Natural killer cell (primary cell): ENCODE results near the gene SLC38A7. TPM values are rescaled to one million over a fixed set of nuclear protein-coding genes. Genes with fewer than 3 reads are reported as not detected.

Source experiments
- ATAC-seq, 3 donors: fragments of 150-1000 bp in 2 of 3; fragments of 200-7000 bp in 1 of 3; cut with Tn5 transposase; 1 replicate in 1 of 3; 2 replicates in 2 of 3; pipeline ENCODE4 v1.10.0; 2021; ENCODE audit warnings: mild to moderate bottlenecking in 2 of 3, moderate library complexity in 2 of 3
- DNase-seq, 2 donors: peaks; one replicate each; pipeline versions ENCODE4 v3.0.0 to v3.0.0-alpha.2; 2013 to 2021; ENCODE audit warnings: mixed read lengths in 1 of 2
- H3K27ac ChIP-seq: one replicate; pipeline ENCODE4 v1.5.1; 2013; ENCODE audit warnings: mild to moderate bottlenecking, low read length
- H3K27me3 ChIP-seq: one replicate; pipeline ENCODE4 v1.6.1; 2013; ENCODE audit warnings: low read length; ENCODE audit not compliant: control insufficient read depth, insufficient read depth
- H3K36me3 ChIP-seq: one replicate; pipeline ENCODE4 v1.6.1; 2013; ENCODE audit warnings: low read length; ENCODE audit not compliant: control insufficient read depth, insufficient read depth
- H3K4me1 ChIP-seq: one replicate; pipeline ENCODE4 v1.6.1; 2013; ENCODE audit warnings: low read length; ENCODE audit not compliant: control insufficient read depth, insufficient read depth
- H3K4me3 ChIP-seq: one replicate; pipeline ENCODE4 v1.5.1; 2013; ENCODE audit warnings: low read length
- H3K9me3 ChIP-seq: one replicate; pipeline ENCODE4 v1.6.1; 2013; ENCODE audit warnings: low read length; ENCODE audit not compliant: control insufficient read depth, insufficient read depth
- H3K27ac Mint-ChIP-seq, 2 donors: one replicate each; pipeline ENCODE4 v1.8.0; 2022; ENCODE audit warnings: mild to moderate bottlenecking in 2 of 2, mixed read lengths in 2 of 2, moderate library complexity in 1 of 2
- H3K27me3 Mint-ChIP-seq, 2 donors: one replicate each; pipeline ENCODE4 v1.8.0; 2022; ENCODE audit warnings: low read depth in 2 of 2, mixed read lengths in 2 of 2
- H3K36me3 Mint-ChIP-seq: one replicate; pipeline ENCODE4 v1.8.0; 2022; ENCODE audit warnings: mixed read lengths
- H3K4me1 Mint-ChIP-seq, 2 donors: one replicate each; pipeline ENCODE4 v1.8.0; 2022; ENCODE audit warnings: mixed read lengths in 2 of 2
- H3K4me3 Mint-ChIP-seq: one replicate; pipeline ENCODE4 v1.8.0; 2022; ENCODE audit warnings: mild to moderate bottlenecking, moderate library complexity, mixed read lengths
- H3K9me3 Mint-ChIP-seq, 2 donors: one replicate each; pipeline ENCODE4 v1.8.0; 2022; ENCODE audit warnings: mixed read lengths in 2 of 2
- WGBS: methylation state at CpG from one replicate; pipeline ENCODE4 v1.1.7; 2013; ENCODE audit warnings: missing lambda C conversion rate; ENCODE audit not compliant: insufficient coverage; 5-methylcytosine and 5-hydroxymethylcytosine counted together
- intact Hi-C: fragments of 100-400 bp; cut with micrococcal nuclease; formaldehyde crosslinking; loops from one replicate; pipeline ENCODE4 v1.14.2; 2022
- total RNA-seq, 4 donors: library from RNA; stranded (reverse); fragments of 120-200 nt in 1 of 4; gene quantifications; one replicate each; pipeline versions ENCODE4 v1.2.3 to v1.2.4, GENCODE V29; 2013 to 2022
- TF ChIP-seq, protein P1 (sequence below): fragments of 200-600 bp; IDR thresholded peaks from one replicate; pipeline ENCODE4 v1.8.0; 2022; ENCODE audit warnings: antibody characterized with exemption

Gene SLC38A7, protein sequence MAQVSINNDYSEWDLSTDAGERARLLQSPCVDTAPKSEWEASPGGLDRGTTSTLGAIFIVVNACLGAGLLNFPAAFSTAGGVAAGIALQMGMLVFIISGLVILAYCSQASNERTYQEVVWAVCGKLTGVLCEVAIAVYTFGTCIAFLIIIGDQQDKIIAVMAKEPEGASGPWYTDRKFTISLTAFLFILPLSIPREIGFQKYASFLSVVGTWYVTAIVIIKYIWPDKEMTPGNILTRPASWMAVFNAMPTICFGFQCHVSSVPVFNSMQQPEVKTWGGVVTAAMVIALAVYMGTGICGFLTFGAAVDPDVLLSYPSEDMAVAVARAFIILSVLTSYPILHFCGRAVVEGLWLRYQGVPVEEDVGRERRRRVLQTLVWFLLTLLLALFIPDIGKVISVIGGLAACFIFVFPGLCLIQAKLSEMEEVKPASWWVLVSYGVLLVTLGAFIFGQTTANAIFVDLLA
- total RNA-seq, result 10 to 100 TPM in 2 of 3 donors, 1 to 10 TPM in 1; 9.2 to 16.9 (median 14.1) TPM
- total RNA-seq (2013), result 5.5 TPM

DNA sequence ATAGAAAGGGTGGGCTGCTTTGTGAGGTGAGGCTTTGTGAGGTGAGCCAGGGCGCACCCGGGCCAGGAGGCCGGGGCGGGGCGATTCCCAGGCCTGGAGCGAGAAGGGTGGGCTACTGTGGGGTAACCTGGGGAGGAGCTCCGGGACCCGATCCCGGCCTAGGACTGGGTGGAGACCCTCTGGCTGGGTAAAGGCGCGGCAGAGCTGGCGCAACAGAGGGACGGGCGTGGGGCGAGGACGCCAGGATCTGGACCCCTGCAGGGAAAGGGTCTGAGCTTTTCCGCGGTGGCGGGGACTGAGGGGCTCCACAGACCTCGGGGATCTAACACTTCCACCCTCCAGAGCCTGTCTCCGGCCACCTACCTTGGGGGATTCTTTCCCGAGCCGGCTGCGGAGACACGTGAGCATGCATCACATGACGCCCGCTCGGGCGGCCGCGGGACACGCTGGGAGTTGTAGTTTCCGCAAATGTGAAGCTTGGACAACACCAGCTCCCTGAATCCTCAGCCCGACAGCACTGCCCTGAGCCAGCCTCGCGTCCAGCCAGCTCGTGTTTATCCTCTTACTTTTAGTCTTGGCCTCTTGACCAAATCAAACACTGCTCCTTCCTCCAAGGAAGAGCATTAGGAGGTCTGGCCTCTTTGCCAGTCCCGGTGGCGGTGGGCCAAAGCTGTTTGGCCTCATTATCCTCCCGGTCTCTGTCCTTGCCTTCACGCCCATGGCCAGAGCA lies at the start of gene SLC38A7:
Gene SLC38A7 (minus strand): TSS at position 417 of the 730 bp plus-strand sequence. CDS start 4,644 bp downstream, outside the sequence.
- TF ChIP-seq, protein P1, sequence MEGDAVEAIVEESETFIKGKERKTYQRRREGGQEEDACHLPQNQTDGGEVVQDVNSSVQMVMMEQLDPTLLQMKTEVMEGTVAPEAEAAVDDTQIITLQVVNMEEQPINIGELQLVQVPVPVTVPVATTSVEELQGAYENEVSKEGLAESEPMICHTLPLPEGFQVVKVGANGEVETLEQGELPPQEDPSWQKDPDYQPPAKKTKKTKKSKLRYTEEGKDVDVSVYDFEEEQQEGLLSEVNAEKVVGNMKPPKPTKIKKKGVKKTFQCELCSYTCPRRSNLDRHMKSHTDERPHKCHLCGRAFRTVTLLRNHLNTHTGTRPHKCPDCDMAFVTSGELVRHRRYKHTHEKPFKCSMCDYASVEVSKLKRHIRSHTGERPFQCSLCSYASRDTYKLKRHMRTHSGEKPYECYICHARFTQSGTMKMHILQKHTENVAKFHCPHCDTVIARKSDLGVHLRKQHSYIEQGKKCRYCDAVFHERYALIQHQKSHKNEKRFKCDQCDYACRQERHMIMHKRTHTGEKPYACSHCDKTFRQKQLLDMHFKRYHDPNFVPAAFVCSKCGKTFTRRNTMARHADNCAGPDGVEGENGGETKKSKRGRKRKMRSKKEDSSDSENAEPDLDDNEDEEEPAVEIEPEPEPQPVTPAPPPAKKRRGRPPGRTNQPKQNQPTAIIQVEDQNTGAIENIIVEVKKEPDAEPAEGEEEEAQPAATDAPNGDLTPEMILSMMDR, result no peak
- ATAC-seq, result peak; percentile 81 to 97 (median 97)
- H3K36me3 ChIP-seq, result peaks cover 2% of the 10 kb centered on the region
- peak; percentile 61 to 81 for DNase-seq
- H3K27me3 ChIP-seq, result no peaks in the 10 kb centered on the region
- H3K4me1 ChIP-seq, result peaks cover 19% of the 10 kb centered on the region
- H3K4me3 ChIP-seq, result peak within 1 kb of the TSS; percentile 94
- Mint-ChIP-seq H3K27me3 (peaks cover 0 to 3% of the 10 kb centered on the region in 2 donors), H3K36me3 (no peaks in the 10 kb centered on the region), H3K9me3 (no peaks in the 10 kb centered on the region), H3K4me1 (peaks cover 17 to 25% of the 10 kb centered on the region in 2 donors), H3K27ac (peak within 1 kb of the TSS; percentile 34 to 88), H3K4me3 (peak within 1 kb of the TSS; percentile 91)
- intact Hi-C loops, result no loop called here
- H3K27ac ChIP-seq, result peak within 1 kb of the TSS; percentile 14
- WGBS, result 10% methylated on average over 41 of the region's 41 CpGs
- no peaks in the 10 kb centered on the region for H3K9me3 ChIP-seq

DNA sequence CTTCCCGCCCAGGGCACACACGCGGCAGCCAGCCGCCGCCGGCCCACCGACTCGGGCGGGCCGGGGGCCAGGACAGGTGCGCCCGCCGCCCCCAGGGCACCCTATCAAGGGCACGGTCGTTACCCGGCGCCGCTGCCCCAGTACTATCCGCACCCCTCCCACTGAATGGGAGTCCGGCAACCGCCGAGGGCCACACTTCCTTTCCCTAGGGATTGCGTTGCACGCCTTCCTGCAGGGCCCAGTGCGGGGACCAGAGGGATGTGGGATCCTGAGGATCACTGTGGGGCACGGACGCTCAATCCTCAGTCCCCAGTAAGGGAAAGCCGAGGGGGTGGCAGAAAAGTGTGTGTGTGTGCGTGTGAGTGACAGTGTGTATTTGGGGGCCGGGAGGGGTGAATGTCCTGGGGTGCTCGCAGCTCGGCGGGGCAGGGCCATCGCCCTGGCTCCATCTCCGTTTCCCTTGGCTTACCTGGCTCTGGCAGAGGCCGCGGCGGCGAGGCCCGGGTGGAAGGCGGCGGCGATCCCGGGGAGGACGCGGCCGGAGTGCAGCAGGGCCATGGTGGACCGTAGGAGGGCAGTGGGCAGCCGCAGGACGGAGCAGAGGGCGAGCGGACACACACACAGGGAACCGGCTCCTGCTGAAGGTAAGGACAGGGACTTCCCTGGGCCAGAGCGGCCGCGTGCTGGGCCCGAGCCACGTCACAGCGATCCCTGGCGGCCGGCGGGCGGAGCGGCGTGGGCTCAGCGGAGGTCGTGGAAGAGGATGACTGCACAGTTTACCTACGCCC lies 49.3 kb upstream of the SLC38A7 start, which contains the start of gene GOT2:
Gene GOT2 (minus strand): TSS at position 646 of the 788 bp plus-strand sequence. CDS start 88 bp downstream, at position 558.
- TF ChIP-seq, protein P1, result peak; percentile 92
- H3K4me1 Mint-ChIP-seq, result peaks cover 26 to 42% of the 10 kb centered on the region in 2 donors

DNA sequence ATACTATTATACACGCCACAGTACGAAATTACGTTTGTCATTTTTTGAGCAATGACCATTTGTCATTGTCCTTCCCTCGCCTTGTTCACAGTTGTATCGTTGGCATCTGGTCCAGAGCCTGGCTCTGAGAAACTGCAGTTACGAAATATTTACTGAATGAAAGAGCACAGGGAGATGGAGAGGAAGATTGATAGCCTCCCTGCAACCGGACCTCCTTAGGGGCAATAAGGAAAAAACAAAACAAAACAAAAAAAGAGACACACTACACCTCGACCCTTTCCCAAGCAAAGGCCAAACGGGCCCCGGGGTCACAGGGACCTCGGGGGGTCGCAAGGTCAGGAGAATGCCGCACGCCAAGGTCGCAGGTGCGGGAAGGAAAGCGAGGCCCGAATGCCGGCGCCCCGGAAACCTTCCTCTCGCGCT lies 48.7 kb upstream of the SLC38A7 start:
- intact Hi-C loops, result no loop called here
- H3K4me3 ChIP-seq, result peak overlapping the region; percentile 91
- no peaks in the 10 kb centered on the region for H3K36me3 ChIP-seq

More for the DNA sequence above, 49.3 kb upstream of the SLC38A7 start, which contains the start of gene GOT2:
- intact Hi-C loops, result no loop called here
- Histone ChIP-seq H3K9me3 (no peaks in the 10 kb centered on the region), H3K27ac (no peak within 1 kb of the TSS), H3K27me3 (no peaks in the 10 kb centered on the region), H3K4me1 (peaks cover 15% of the 10 kb centered on the region), H3K4me3 (peak within 1 kb of the TSS; percentile 91), H3K36me3 (no peaks in the 10 kb centered on the region)
- DNase-seq (peak; percentile 75 to 87), ATAC-seq (peak; percentile 98 to 99 (median 98))
- Mint-ChIP-seq H3K27ac (peak within 1 kb of the TSS; percentile 80 to 97), H3K36me3 (no peaks in the 10 kb centered on the region), H3K27me3 (peaks cover 0 to 3% of the 10 kb centered on the region in 2 donors), H3K4me3 (peak within 1 kb of the TSS; percentile 99), H3K9me3 (no peaks in the 10 kb centered on the region)
- WGBS, result under 1% methylated on average over 68 of the region's 68 CpGs

More for the DNA sequence above, 48.7 kb upstream of the SLC38A7 start:
- TF ChIP-seq, protein P1, result no peak
- Histone ChIP-seq H3K9me3 (no peaks in the 10 kb centered on the region), H3K27ac (no peak overlapping the region), H3K27me3 (no peaks in the 10 kb centered on the region), H3K4me1 (peaks cover 15% of the 10 kb centered on the region)
- DNase-seq (peak in 1 of 2 donors; percentile 5), ATAC-seq (no peak)
- Mint-ChIP-seq H3K4me1 (peaks cover 28 to 44% of the 10 kb centered on the region in 2 donors), H3K27ac (peak overlapping the region; percentile 80 to 97), H3K27me3 (peaks cover 0 to 3% of the 10 kb centered on the region in 2 donors), H3K9me3 (no peaks in the 10 kb centered on the region), H3K36me3 (no peaks in the 10 kb centered on the region), H3K4me3 (peak overlapping the region; percentile 91)
- 12% methylated on average over 22 of the region's 23 CpGs for WGBS
